HUES6 (cell line): Measurements from ENCODE around the gene EDEM1.

Experiments used
- H3K27ac ChIP-seq: 2 replicates; pipeline ENCODE4 v1.7.0; 2013; ENCODE audit warnings: low read depth, mild to moderate bottlenecking, low read length, inconsistent platforms
- H3K27me3 ChIP-seq: 2 replicates; pipeline ENCODE4 v1.6.1; 2013; ENCODE audit warnings: low read length; ENCODE audit not compliant: control insufficient read depth, insufficient read depth
- H3K36me3 ChIP-seq: 2 replicates; pipeline ENCODE4 v1.6.1; 2013; ENCODE audit warnings: low read length; ENCODE audit not compliant: control insufficient read depth, insufficient read depth
- H3K4me1 ChIP-seq: 2 replicates; pipeline ENCODE4 v1.6.1; 2013; ENCODE audit warnings: low read length; ENCODE audit not compliant: control insufficient read depth, insufficient read depth
- H3K4me3 ChIP-seq: 2 replicates; pipeline ENCODE4 v1.5.1; 2013; ENCODE audit warnings: low read depth, low read length
- H3K9ac ChIP-seq: one replicate; pipeline ENCODE4 v1.6.1; 2013; ENCODE audit warnings: mild to moderate bottlenecking, low read length
- H3K9me3 ChIP-seq: 2 replicates; pipeline ENCODE4 v1.6.1; 2013; ENCODE audit warnings: low read depth, low read length; ENCODE audit not compliant: control insufficient read depth, insufficient read depth

Gene EDEM1

DNA sequence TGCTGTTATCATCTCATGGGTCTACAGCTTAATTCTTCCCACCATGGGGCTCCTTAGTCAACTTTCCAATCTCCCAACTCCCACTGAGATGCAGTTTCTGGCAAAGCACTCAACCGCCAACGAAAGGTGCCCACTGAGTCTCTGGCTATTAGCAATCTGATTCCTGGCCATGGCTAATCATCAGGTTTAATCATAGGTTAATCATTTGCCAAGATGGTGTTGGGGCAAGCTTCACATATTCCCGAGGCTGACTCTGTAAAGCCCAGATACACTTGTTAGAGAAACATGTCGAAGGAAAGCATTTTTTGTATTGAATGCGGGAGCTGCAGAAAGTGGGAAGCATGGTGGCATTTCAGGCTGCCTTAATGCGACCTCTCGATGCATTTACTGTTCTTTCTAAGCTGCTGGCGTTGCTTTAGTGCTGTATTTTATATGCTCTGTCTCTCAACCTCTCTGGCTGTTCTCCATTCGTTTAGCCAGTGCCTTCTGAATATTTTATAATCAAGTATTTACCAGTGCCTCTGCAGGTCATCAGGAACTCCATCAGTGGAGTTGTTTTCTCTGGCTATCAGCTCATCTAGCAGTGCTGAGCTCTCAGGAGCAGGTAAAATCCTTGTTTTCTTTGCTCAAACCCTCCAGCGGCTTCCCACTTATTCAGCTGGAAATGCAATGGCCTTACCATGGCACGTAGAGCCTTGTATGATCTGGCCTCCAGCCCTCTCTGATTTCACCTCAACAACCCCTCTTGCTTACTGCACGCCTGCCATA is 67.0 kb downstream of the EDEM1 start:
- no peaks in the 10 kb centered on the region for H3K9me3 ChIP-seq
- H3K27me3 ChIP-seq = no peaks in the 10 kb centered on the region

GRCh38 chr3:5255404-5256344 is 68.2 kb downstream of the EDEM1 start:
- Histone ChIP-seq H3K9me3 (no peaks in the 10 kb centered on the region), H3K36me3 (no peaks in the 10 kb centered on the region), H3K27ac (no peak overlapping the region), H3K4me1 (no peaks in the 10 kb centered on the region), H3K9ac (no peak overlapping the region), H3K4me3 (no peak overlapping the region), H3K27me3 (no peaks in the 10 kb centered on the region)

More for the DNA sequence above, 67.0 kb downstream of the EDEM1 start:
- no peaks in the 10 kb centered on the region for H3K4me1 ChIP-seq
- H3K4me3 ChIP-seq = no peak overlapping the region
- H3K9ac ChIP-seq = no peak overlapping the region
- no peaks in the 10 kb centered on the region for H3K36me3 ChIP-seq
- no peak overlapping the region for H3K27ac ChIP-seq

GRCh38 chr3:5258526-5258925 is 71.0 kb downstream of the EDEM1 start:
- no peak overlapping the region for H3K27ac ChIP-seq
- H3K9ac ChIP-seq = no peak overlapping the region
- no peak overlapping the region for H3K4me3 ChIP-seq
- H3K4me1 ChIP-seq = no peaks in the 10 kb centered on the region
- H3K9me3 ChIP-seq = no peaks in the 10 kb centered on the region
- no peaks in the 10 kb centered on the region for H3K36me3 ChIP-seq
- H3K27me3 ChIP-seq = no peaks in the 10 kb centered on the region

DNA sequence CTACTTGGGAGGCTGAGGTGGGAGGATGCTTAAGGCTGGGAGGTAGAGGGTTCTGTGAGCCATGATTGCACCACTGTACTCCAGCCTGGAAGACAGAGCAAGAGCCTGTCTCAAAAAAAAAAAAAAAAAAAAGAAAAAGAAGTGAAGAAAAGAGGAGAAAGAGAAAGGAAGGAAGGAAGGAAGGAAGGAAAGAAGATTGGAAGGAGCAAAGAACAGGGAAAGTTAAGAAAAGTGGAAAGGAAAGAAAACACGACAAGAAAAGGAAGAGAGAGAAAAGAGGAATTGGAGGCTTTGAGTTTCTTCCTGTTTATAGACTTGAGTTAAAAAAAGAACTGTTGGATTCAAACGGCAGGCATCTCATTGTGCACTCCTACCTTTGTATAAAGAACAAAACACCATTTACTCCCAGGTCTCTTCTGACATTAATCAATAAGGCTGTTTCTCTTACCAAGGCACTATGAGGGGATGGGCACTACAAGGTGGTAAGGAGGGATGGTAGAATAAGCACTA is 73.5 kb downstream of the EDEM1 start:
- no peak overlapping the region for H3K4me3 ChIP-seq
- H3K27me3 ChIP-seq = no peaks in the 10 kb centered on the region
- no peak overlapping the region for H3K27ac ChIP-seq
- H3K9me3 ChIP-seq = no peaks in the 10 kb centered on the region
- H3K4me1 ChIP-seq = no peaks in the 10 kb centered on the region
- H3K36me3 ChIP-seq = no peaks in the 10 kb centered on the region
- H3K9ac ChIP-seq = no peak overlapping the region

GRCh38 chr3:5262507-5262906 is 75.0 kb downstream of the EDEM1 start:
- Histone ChIP-seq H3K27me3 (no peaks in the 10 kb centered on the region), H3K27ac (no peak overlapping the region), H3K9me3 (no peaks in the 10 kb centered on the region), H3K36me3 (no peaks in the 10 kb centered on the region), H3K9ac (no peak overlapping the region), H3K4me1 (no peaks in the 10 kb centered on the region), H3K4me3 (no peak overlapping the region)

DNA sequence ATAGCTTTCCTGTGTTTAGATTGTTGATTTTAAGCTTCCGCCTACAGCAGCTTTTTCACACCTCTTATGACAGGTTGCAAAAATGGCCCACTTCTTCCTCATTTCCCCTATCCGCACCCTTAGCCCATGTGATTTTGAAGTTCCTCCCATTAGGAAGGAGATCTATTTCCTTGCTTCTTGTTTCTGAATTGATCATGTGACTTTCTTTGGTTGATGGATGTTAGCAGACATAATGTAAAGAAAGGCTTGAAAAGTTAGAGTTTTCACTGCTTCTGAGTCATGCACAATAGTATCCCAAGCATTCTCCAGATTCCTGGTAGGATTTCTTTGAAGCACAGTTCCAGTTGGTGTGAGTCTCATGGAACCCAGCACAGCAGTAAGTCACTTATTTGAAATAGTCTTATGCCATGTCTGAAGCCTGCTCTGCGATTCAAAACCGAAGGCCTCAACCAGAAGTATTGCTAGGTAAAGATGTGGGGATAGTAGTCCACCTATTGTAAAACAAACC is 76.6 kb downstream of the EDEM1 start:
- Histone ChIP-seq H3K27ac (no peak overlapping the region), H3K9me3 (no peaks in the 10 kb centered on the region), H3K9ac (no peak overlapping the region), H3K36me3 (no peaks in the 10 kb centered on the region), H3K4me3 (no peak overlapping the region), H3K4me1 (no peaks in the 10 kb centered on the region), H3K27me3 (no peaks in the 10 kb centered on the region)

DNA sequence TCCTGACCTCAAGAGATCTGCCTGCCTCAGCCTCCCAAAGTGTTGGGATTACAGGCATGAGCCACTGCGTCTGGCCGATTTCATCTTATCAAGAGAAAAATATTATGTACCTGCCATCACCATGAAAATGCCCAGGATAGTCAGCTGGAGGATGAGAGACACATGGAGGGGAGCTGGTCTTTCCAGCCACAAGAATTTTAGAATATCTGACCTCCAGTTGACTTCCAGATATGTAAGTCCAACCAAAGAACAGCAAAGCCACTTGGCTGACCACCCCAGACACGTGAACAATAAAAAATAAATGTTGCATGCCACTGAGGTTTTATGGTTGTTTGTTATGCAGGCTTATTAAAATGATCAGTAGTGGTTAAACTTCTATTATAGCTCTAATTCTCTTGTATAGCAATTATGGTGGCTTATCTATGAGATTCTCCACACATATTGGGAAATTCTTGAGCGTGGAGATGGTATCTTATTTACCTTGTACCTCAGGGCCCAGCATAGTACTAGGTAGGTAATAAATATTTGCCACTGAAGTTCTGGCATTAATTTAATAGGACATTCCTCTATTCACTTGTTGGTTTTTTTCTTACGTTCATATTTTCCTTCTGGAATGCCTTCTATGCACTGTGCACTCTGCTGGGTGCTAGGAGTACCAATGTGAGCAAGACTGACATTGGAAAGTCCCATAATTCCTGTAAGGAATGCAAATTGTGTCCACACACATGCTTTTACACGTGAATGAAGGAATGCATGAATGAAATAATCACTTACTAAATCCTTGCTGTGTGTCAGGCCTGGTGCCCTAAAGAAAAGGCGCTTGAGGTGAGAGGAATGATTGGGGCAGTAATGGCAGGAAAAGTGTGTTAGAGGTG is 77.6 kb downstream of the EDEM1 start:
- Histone ChIP-seq H3K27ac (no peak overlapping the region), H3K4me1 (no peaks in the 10 kb centered on the region), H3K27me3 (no peaks in the 10 kb centered on the region), H3K36me3 (no peaks in the 10 kb centered on the region), H3K9me3 (no peaks in the 10 kb centered on the region), H3K4me3 (no peak overlapping the region), H3K9ac (no peak overlapping the region)

- H3K4me1 ChIP-seq = no peaks in the 10 kb centered on the region
- H3K9ac ChIP-seq = no peak overlapping the region
- H3K27me3 ChIP-seq = no peaks in the 10 kb centered on the region
- H3K9me3 ChIP-seq = no peaks in the 10 kb centered on the region
- H3K36me3 ChIP-seq = no peaks in the 10 kb centered on the region
- no peak overlapping the region for H3K27ac ChIP-seq
- H3K4me3 ChIP-seq = no peak overlapping the region
Observed at GRCh38 chr3:5267252-5267651, 79.7 kb downstream of the EDEM1 start.

- no peak overlapping the region for H3K4me3 ChIP-seq
- no peak overlapping the region for H3K27ac ChIP-seq
- no peaks in the 10 kb centered on the region for H3K36me3 ChIP-seq
- no peaks in the 10 kb centered on the region for H3K9me3 ChIP-seq
- no peaks in the 10 kb centered on the region for H3K4me1 ChIP-seq
- no peak overlapping the region for H3K9ac ChIP-seq
- no peaks in the 10 kb centered on the region for H3K27me3 ChIP-seq
Observed at GRCh38 chr3:5267889-5268288, 80.4 kb downstream of the EDEM1 start.
